Thoracic aorta endothelial cell (primary cell): ENCODE results near the gene PKD2L1. TPM values are rescaled to one million over a fixed set of nuclear protein-coding genes. Genes with fewer than 3 reads are reported as not detected.

Experiments used
- small RNA-seq: library from RNA; depleted of rRNA; stranded (forward); fragments of <200 nt; gene quantifications from one replicate; pipeline ENCODE3, GENCODE V24; 2012
- total RNA-seq: library from RNA; depleted of rRNA; stranded (reverse); fragments of >200 nt; gene quantifications from 2 replicates; pipeline ENCODE4 v1.2.3, GENCODE V29; 2012

PKD2L1 gene
- total RNA-seq, result not detected in 2 replicates

GRCh38 chr10:100330079-100330478 is at the start of gene PKD2L1:
PKD2L1 (minus strand) TSS chr10:100330228; CDS start chr10:100330103, 125 bp downstream.

GRCh38 chr10:100346765-100347567 is 16.9 kb upstream of the PKD2L1 start, which contains the start of gene SCD:
SCD (plus strand) TSS chr10:100347233; CDS start chr10:100347505, 272 bp downstream.

GRCh38 chr10:100286051-100287033 is 43.7 kb downstream of the PKD2L1 start, which contains the start of gene BLOC1S2:
BLOC1S2 (minus strand) TSS chr10:100286680; CDS start chr10:100286659, 21 bp downstream.

GRCh38 chr10:100267239-100268104 is 62.6 kb downstream of the PKD2L1 start, which contains the start of gene CWF19L1:
CWF19L1 (minus strand) TSS chr10:100267638; CDS start chr10:100267593, 45 bp downstream.

Small RNA genes within 50 kb of the gene (small RNA-seq; reads per million reads assigned to genes)
- gene RNU6-422P, result not detected

Other genes with a start within 250 kb of the PKD2L1 start
- gene CPN1, start 248.4 kb downstream of the PKD2L1 start, total RNA-seq, result not detected in 2 replicates
- 62.2 and 73.3 TPM in 2 replicates for gene ERLIN1, start 144.2 kb downstream of the PKD2L1 start, total RNA-seq
- 39.6 and 40.7 TPM in 2 replicates for gene CHUK, start 100.6 kb downstream of the PKD2L1 start, total RNA-seq
- gene CWF19L1, start 62.6 kb downstream of the PKD2L1 start, total RNA-seq, result 45.1 and 54.4 TPM in 2 replicates
- 58.7 and 68.8 TPM in 2 replicates for gene BLOC1S2, start 43.5 kb downstream of the PKD2L1 start, total RNA-seq
- 220 and 376 TPM in 2 replicates for gene SCD, start 17.0 kb upstream of the PKD2L1 start, total RNA-seq
- not detected in 2 replicates for gene WNT8B, start 132.8 kb upstream of the PKD2L1 start, total RNA-seq
- gene SEC31B, start 189.6 kb upstream of the PKD2L1 start, total RNA-seq, result 3.3 and 6.0 TPM in 2 replicates
- gene NDUFB8, start 199.6 kb upstream of the PKD2L1 start, total RNA-seq, result 133 and 158 TPM in 2 replicates
- 10.1 and 13.0 TPM in 2 replicates for gene HIF1AN, start 205.7 kb upstream of the PKD2L1 start, total RNA-seq